ENCODE data around the gene MOB2.
"Not testable (repeated sequence)": the region's sequence is repeated elsewhere in the genome, so short reads cannot be mapped to it uniquely, and the experiment has no call there.

The MOB2 gene

GRCh38 chr11:1514336-1515061 is 27.9 kb upstream of the MOB2 start:
- Histone ChIP-seq H3K4me3 (ENCODE audit: low read length) (no peak overlapping the region), H3K9ac (ENCODE audit: low read length) (no peak overlapping the region), H2AFZ (ENCODE audit: low read depth, low read length) (no peak overlapping the region), H3K9me3 (ENCODE audit: insufficient read depth, low read length) (no peaks in the 10 kb centered on the region), H3K4me1 (ENCODE audit: low read length) (peaks cover 27% of the 10 kb centered on the region), H3K4me2 (ENCODE audit: low read length) (no peak overlapping the region), H3K36me3 (replicated peaks; ENCODE audit: low read depth, low read length) (no peaks in the 10 kb centered on the region), H3K27ac (ENCODE audit: low read length) (no peak overlapping the region), H3K27me3 (ENCODE audit: low read depth, low read length) (no peaks in the 10 kb centered on the region), H3K79me2 (ENCODE audit: low read length) (peaks cover 39% of the 10 kb centered on the region), H4K20me1 (ENCODE audit: insufficient read depth, low read length) (peaks cover 53% of the 10 kb centered on the region)
- TF ChIP-seq CTCF (IDR thresholded peaks at IDR 0.05; ENCODE audit: low read depth, low read length): no peak
- no peak for TF ChIP-seq EZH2phosphoT487 (IDR thresholded peaks at IDR 0.05; ENCODE audit: low read depth)

GRCh38 chr11:1513326-1514296 is 27.0 kb upstream of the MOB2 start:
- Histone ChIP-seq H3K4me1 (ENCODE audit: low read length) (peaks cover 25% of the 10 kb centered on the region), H3K27me3 (ENCODE audit: low read depth, low read length) (no peaks in the 10 kb centered on the region), H3K79me2 (ENCODE audit: low read length) (peaks cover 32% of the 10 kb centered on the region), H3K4me3 (ENCODE audit: low read length) (no peak overlapping the region), H3K27ac (ENCODE audit: low read length) (no peak overlapping the region), H3K36me3 (replicated peaks; ENCODE audit: low read depth, low read length) (no peaks in the 10 kb centered on the region), H3K9me3 (ENCODE audit: insufficient read depth, low read length) (no peaks in the 10 kb centered on the region), H2AFZ (ENCODE audit: low read depth, low read length) (no peak overlapping the region), H3K4me2 (ENCODE audit: low read length) (no peak overlapping the region), H3K9ac (ENCODE audit: low read length) (no peak overlapping the region), H4K20me1 (ENCODE audit: insufficient read depth, low read length) (peaks cover 61% of the 10 kb centered on the region)
- TF ChIP-seq CTCF (IDR thresholded peaks at IDR 0.05; ENCODE audit: low read depth, low read length) (no peak), EZH2phosphoT487 (IDR thresholded peaks at IDR 0.05; ENCODE audit: low read depth) (no peak)

- H3K9ac ChIP-seq (ENCODE audit: low read length); H3K9me3 ChIP-seq (ENCODE audit: insufficient read depth, low read length); H3K4me2 ChIP-seq (ENCODE audit: low read length); H3K36me3 ChIP-seq (replicated peaks; ENCODE audit: low read depth, low read length); H3K27ac ChIP-seq (ENCODE audit: low read length); H3K27me3 ChIP-seq (ENCODE audit: low read depth, low read length); H3K4me3 ChIP-seq (ENCODE audit: low read length); H2AFZ ChIP-seq (ENCODE audit: low read depth, low read length): not testable (repeated sequence)
- H3K79me2 ChIP-seq (ENCODE audit: low read length): peaks cover 25% of the 10 kb centered on the region
- peaks cover 25% of the 10 kb centered on the region for H3K4me1 ChIP-seq (ENCODE audit: low read length)
- peaks cover 67% of the 10 kb centered on the region for H4K20me1 ChIP-seq (ENCODE audit: insufficient read depth, low read length)
Observed at GRCh38 chr11:1512531-1513258, 26.1 kb upstream of the MOB2 start.

GRCh38 chr11:1511937-1512496 is 25.4 kb upstream of the MOB2 start:
- peaks cover 74% of the 10 kb centered on the region for H4K20me1 ChIP-seq (ENCODE audit: insufficient read depth, low read length)
- H3K27ac ChIP-seq (ENCODE audit: low read length): no peak overlapping the region

More at GRCh38 chr11:1511937-1512496, 25.4 kb upstream of the MOB2 start:
- no peak overlapping the region for H3K9ac ChIP-seq (ENCODE audit: low read length)
- H3K4me2 ChIP-seq (ENCODE audit: low read length): no peak overlapping the region
- no peak for TF ChIP-seq CTCF (IDR thresholded peaks at IDR 0.05; ENCODE audit: low read depth, low read length)
- no peak for TF ChIP-seq EZH2phosphoT487 (IDR thresholded peaks at IDR 0.05; ENCODE audit: low read depth)
- no peaks in the 10 kb centered on the region for H3K27me3 ChIP-seq (ENCODE audit: low read depth, low read length)
- H2AFZ ChIP-seq (ENCODE audit: low read depth, low read length): no peak overlapping the region
- peaks cover 21% of the 10 kb centered on the region for H3K4me1 ChIP-seq (ENCODE audit: low read length)
- no peaks in the 10 kb centered on the region for H3K9me3 ChIP-seq (ENCODE audit: insufficient read depth, low read length)
- no peaks in the 10 kb centered on the region for H3K36me3 ChIP-seq (replicated peaks; ENCODE audit: low read depth, low read length)
- peaks cover 20% of the 10 kb centered on the region for H3K79me2 ChIP-seq (ENCODE audit: low read length)
- no peak overlapping the region for H3K4me3 ChIP-seq (ENCODE audit: low read length)

Data from OCI-LY3 (cell line).